B cell (primary cell): ENCODE measurements around the gene KCNA1. TPM values are rescaled to one million over a fixed set of nuclear protein-coding genes. Genes with fewer than 3 reads are reported as not detected.

Source experiments
- ATAC-seq: fragments of 200-7000 bp; cut with Tn5 transposase; one replicate; pipeline ENCODE4 v1.10.0; 2021; ENCODE audit warnings: low read depth, mild to moderate bottlenecking, moderate number of reproducible peaks, moderate library complexity
- CTCF ChIA-PET: fragments of 350-600 bp; sonication (Branson Sonifier 250); formaldehyde crosslinking; loops from one replicate; lab custom pipeline; 2021; ENCODE audit warnings: antibody characterized with exemption, inconsistent platforms; lab: Charles Lee
- POLR2A ChIA-PET: fragments of 350-600 bp; sonication (Branson Sonifier 250); formaldehyde crosslinking; loops from one replicate; lab custom pipeline; 2021; ENCODE audit warnings: antibody characterized with exemption; lab: Charles Lee
- DNase-seq: peaks from one replicate; pipeline ENCODE4 v3.0.0; 2013
- H2AFZ ChIP-seq: 2 replicates; pipeline ENCODE4 v1.6.1; 2012; ENCODE audit warnings: mild to moderate bottlenecking, low read depth, low read length; ENCODE audit not compliant: insufficient read depth, poor library complexity, severe bottlenecking
- H3K27ac ChIP-seq, 2 donors: 1 replicate in 1 of 2; 2 replicates in 1 of 2; pipeline ENCODE4 v1.5.1; 2012 to 2013; ENCODE audit warnings: low read length in 2 of 2, mild to moderate bottlenecking in 2 of 2, moderate library complexity in 1 of 2
- H3K27me3 ChIP-seq, 4 experiments: fragments of 200-600 bp in 1 of 4; sonication (generic) in 1 of 4; replicated peaks in 1 of 4; 1 replicate in 2 of 4; 2 replicates in 2 of 4; pipeline versions ENCODE4 v1.6.1 to v1.7.0; 2013 to 2016; ENCODE audit warnings: low read length in 3 of 4, mild to moderate bottlenecking in 2 of 4, mixed read lengths in 1 of 4, moderate library complexity in 1 of 4; ENCODE audit not compliant: insufficient read depth in 4 of 4, control insufficient read depth in 3 of 4; ENCODE audit errors: control extremely low read depth in 1 of 4
- H3K36me3 ChIP-seq, 2 experiments: replicated peaks in 1 of 2; 1 replicate in 1 of 2; 2 replicates in 1 of 2; pipeline versions ENCODE4 v1.6.1 to v1.7.1; 2013; ENCODE audit warnings: low read length in 1 of 2; ENCODE audit not compliant: insufficient read depth in 2 of 2, control insufficient read depth in 1 of 2; ENCODE audit errors: control extremely low read depth in 1 of 2, extremely low read depth in 1 of 2
- H3K4me1 ChIP-seq, 2 donors: fragments of 200-600 bp in 1 of 2; sonication (generic) in 1 of 2; 1 replicate in 1 of 2; 2 replicates in 1 of 2; pipeline versions ENCODE4 v1.5.1 to v1.6.1; 2013 to 2017; ENCODE audit warnings: low read length in 2 of 2; ENCODE audit not compliant: control insufficient read depth in 2 of 2, insufficient read depth in 2 of 2
- H3K4me2 ChIP-seq: replicated peaks from 2 replicates; pipeline ENCODE3; 2012; ENCODE audit warnings: mild to moderate bottlenecking, low read depth, low read length; ENCODE audit not compliant: poor library complexity, severe bottlenecking
- H3K4me3 ChIP-seq, 5 experiments: fragments of 200-600 bp in 1 of 5; sonication (generic) in 1 of 5; 1 replicate in 3 of 5; 2 replicates in 2 of 5; pipeline versions ENCODE4 v1.5.1 to v1.7.0; 2011 to 2016; ENCODE audit warnings: low read length in 4 of 5, mild to moderate bottlenecking in 4 of 5, low read depth in 2 of 5, control low read depth in 1 of 5, moderate library complexity in 1 of 5; ENCODE audit not compliant: insufficient read depth in 1 of 5; ENCODE audit errors: control extremely low read depth in 1 of 5, extremely low read depth in 1 of 5
- H3K79me2 ChIP-seq: fragments of 200-600 bp; sonication (generic); one replicate; pipeline ENCODE4 v1.6.0; 2016; ENCODE audit warnings: low read length; ENCODE audit not compliant: control insufficient read depth, insufficient read depth
- H3K9ac ChIP-seq: fragments of 200-600 bp; sonication (generic); 2 replicates; pipeline ENCODE4 v1.6.1; 2017; ENCODE audit warnings: mild to moderate bottlenecking, low read length, moderate library complexity
- H3K9me3 ChIP-seq, 3 donors: one replicate each; pipeline versions ENCODE4 v1.6.1 to v1.7.1; 2013; ENCODE audit warnings: low read length in 2 of 3; ENCODE audit not compliant: control insufficient read depth in 2 of 3, insufficient read depth in 1 of 3; ENCODE audit errors: control extremely low read depth in 1 of 3
- H4K20me1 ChIP-seq: 2 replicates; pipeline ENCODE4 v1.6.0; 2012; ENCODE audit warnings: mild to moderate bottlenecking, low read length; ENCODE audit not compliant: insufficient read depth, control insufficient read depth, poor library complexity, severe bottlenecking
- H3K27ac Mint-ChIP-seq: one replicate; pipeline ENCODE4 v1.8.0; 2021; ENCODE audit warnings: mixed read lengths
- H3K27me3 Mint-ChIP-seq: one replicate; pipeline ENCODE4 v1.8.0; 2021; ENCODE audit warnings: mixed read lengths
- H3K4me1 Mint-ChIP-seq: one replicate; pipeline ENCODE4 v1.8.0; 2021; ENCODE audit warnings: mixed read lengths
- H3K4me3 Mint-ChIP-seq: one replicate; pipeline ENCODE4 v1.8.0; 2021; ENCODE audit warnings: mixed read lengths
- H3K9me3 Mint-ChIP-seq: one replicate; pipeline ENCODE4 v1.8.0; 2022; ENCODE audit warnings: mixed read lengths; ENCODE audit not compliant: insufficient read depth
- EZH2 ChIP-seq: IDR thresholded peaks from 2 replicates; pipeline ENCODE4 v1.6.1; 2012; ENCODE audit warnings: borderline replicate concordance, low read depth, mild to moderate bottlenecking, moderate library complexity, low read length; ENCODE audit not compliant: insufficient read depth, poor library complexity, severe bottlenecking
- WGBS: methylation state at CpG from one replicate; pipeline ENCODE4 v1.1.5; 2013; ENCODE audit warnings: missing lambda C conversion rate; ENCODE audit not compliant: insufficient coverage; 5-methylcytosine and 5-hydroxymethylcytosine counted together
- intact Hi-C: fragments of 100-400 bp; cut with micrococcal nuclease; formaldehyde crosslinking; loops from one replicate; pipeline ENCODE4 v1.10.0; 2022
- polyA plus RNA-seq: library from polyadenylated mRNA; depleted of rRNA; stranded (reverse); fragments of >200 nt; gene quantifications from 2 replicates; pipeline ENCODE4 v1.2.3, GENCODE V29; 2012
- total RNA-seq, 2 donors: library from RNA; stranded (reverse); fragments of 120-200 nt in 1 of 2; gene quantifications; 1 replicate in 1 of 2; 2 replicates in 1 of 2; pipeline versions ENCODE4 v1.2.3 to v1.2.4, GENCODE V29; 2013 to 2022
- TF ChIP-seq, protein P1 (sequence below): fragments of 200-600 bp; IDR thresholded peaks from one replicate; pipeline ENCODE4 v1.8.0; 2022; ENCODE audit warnings: antibody characterized with exemption, mild to moderate bottlenecking

KCNA1 gene
- total and polyA plus RNA-seq, 2 donors (not counting 1 experiment from before 2014, with no cell fraction given), result not detected

DNA sequence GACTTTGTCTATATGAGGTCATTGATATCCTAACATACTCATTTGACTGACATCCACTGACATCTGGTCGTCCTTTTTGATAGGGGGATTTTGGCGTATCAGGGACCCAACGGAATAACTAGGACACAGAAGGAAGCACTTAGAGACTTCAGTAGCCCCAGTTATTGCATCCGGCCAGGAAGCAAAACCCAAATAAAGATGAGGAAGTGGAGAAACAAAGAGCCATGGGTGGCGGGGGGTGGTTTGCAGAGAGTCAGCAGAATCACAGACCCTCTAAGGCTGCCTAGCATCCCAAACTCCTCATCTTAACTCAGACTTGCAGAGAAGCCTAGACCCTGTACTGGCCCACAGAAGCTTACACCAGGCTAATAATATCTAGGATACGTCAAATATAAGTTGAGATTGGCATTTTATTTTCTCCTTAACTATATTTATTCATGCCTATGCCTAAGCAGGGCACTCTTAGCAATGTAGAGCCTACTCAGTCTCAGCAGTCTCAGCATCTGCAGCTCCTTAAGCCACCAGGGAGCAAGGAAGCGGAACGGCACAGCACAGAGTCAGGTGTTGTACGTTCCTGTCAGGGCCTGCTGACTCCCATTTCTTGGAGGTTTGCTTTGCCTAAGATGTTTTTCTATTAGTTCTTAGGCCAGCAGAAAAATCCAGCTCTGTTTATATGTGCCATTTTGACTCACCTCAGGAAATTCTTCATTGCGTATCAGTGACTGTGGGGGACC lies 45.1 kb downstream of the KCNA1 start:
- H3K4me2 ChIP-seq, result no peak overlapping the region
- no peak overlapping the region for H3K4me3 Mint-ChIP-seq
- H3K4me1 Mint-ChIP-seq, result peaks cover 2% of the 10 kb centered on the region
- ChIA-PET CTCF (no interaction called here), POLR2A (no interaction called here)
- H3K4me1 ChIP-seq, result peaks cover 6 to 7% of the 10 kb centered on the region in 2 donors
- no peaks in the 10 kb centered on the region for H3K36me3 ChIP-seq
- no peak overlapping the region for H3K27ac Mint-ChIP-seq
- H3K27me3 ChIP-seq, result peaks cover 0 to 19% (median 14%) of the 10 kb centered on the region in 4 experiments
- ATAC-seq (no peak), DNase-seq (no peak)
- H2AFZ ChIP-seq, result no peak overlapping the region
- no peak overlapping the region for H3K27ac ChIP-seq
- no peak for TF ChIP-seq EZH2
- TF ChIP-seq, protein P1, sequence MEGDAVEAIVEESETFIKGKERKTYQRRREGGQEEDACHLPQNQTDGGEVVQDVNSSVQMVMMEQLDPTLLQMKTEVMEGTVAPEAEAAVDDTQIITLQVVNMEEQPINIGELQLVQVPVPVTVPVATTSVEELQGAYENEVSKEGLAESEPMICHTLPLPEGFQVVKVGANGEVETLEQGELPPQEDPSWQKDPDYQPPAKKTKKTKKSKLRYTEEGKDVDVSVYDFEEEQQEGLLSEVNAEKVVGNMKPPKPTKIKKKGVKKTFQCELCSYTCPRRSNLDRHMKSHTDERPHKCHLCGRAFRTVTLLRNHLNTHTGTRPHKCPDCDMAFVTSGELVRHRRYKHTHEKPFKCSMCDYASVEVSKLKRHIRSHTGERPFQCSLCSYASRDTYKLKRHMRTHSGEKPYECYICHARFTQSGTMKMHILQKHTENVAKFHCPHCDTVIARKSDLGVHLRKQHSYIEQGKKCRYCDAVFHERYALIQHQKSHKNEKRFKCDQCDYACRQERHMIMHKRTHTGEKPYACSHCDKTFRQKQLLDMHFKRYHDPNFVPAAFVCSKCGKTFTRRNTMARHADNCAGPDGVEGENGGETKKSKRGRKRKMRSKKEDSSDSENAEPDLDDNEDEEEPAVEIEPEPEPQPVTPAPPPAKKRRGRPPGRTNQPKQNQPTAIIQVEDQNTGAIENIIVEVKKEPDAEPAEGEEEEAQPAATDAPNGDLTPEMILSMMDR, result no peak
- WGBS, result 0% methylated on average over 1 of the region's 10 CpGs
- H3K27me3 Mint-ChIP-seq, result peaks cover 58% of the 10 kb centered on the region
- no peaks in the 10 kb centered on the region for H3K9me3 Mint-ChIP-seq
- intact Hi-C loops, result no loop called here
- no peaks in the 10 kb centered on the region for H3K79me2 ChIP-seq
- H3K9me3 ChIP-seq, result no peaks in the 10 kb centered on the region
- no peak overlapping the region for H3K4me3 ChIP-seq
- H4K20me1 ChIP-seq, result no peaks in the 10 kb centered on the region
- no peak overlapping the region for H3K9ac ChIP-seq

- H3K4me3 ChIP-seq, result no peak overlapping the region
- no peaks in the 10 kb centered on the region for H4K20me1 ChIP-seq
- no peak overlapping the region for H3K27ac ChIP-seq
- no peaks in the 10 kb centered on the region for H3K9me3 ChIP-seq
- peaks cover 0 to 19% (median 13%) of the 10 kb centered on the region in 4 experiments for H3K27me3 ChIP-seq
- DNase-seq (no peak), ATAC-seq (no peak)
- no peaks in the 10 kb centered on the region for H3K36me3 ChIP-seq
- no peak overlapping the region for H2AFZ ChIP-seq
- Mint-ChIP-seq H3K4me1 (peaks cover 2% of the 10 kb centered on the region), H3K4me3 (no peak overlapping the region), H3K27ac (no peak overlapping the region), H3K27me3 (peaks cover 53% of the 10 kb centered on the region), H3K9me3 (no peaks in the 10 kb centered on the region)
- 86% methylated on average over 2 of the region's 2 CpGs for WGBS
- ChIA-PET POLR2A (no interaction called here), CTCF (no interaction called here)
- H3K9ac ChIP-seq, result no peak overlapping the region
- TF ChIP-seq, protein P1, result no peak
- TF ChIP-seq EZH2, result no peak
- H3K79me2 ChIP-seq, result no peaks in the 10 kb centered on the region
- peaks cover 6 to 7% of the 10 kb centered on the region in 2 donors for H3K4me1 ChIP-seq
- no peak overlapping the region for H3K4me2 ChIP-seq
- intact Hi-C loops, result no loop called here
Observed at GRCh38 chr12:4956054-4956453, 46.3 kb downstream of the KCNA1 start.
